H1 (cell line): ENCODE measurements around the gene GALNT17. TPM values are rescaled to one million over a fixed set of nuclear protein-coding genes. Genes with fewer than 3 reads are reported as not detected.

Source experiments
- CTCF ChIA-PET: fragments of 300-600 bp; sonication (Branson Sonifier 250); formaldehyde crosslinking; loops from one replicate; lab custom pipeline; 2021; ENCODE audit not compliant: partially characterized antibody; lab: Charles Lee
- POLR2A ChIA-PET: fragments of 300-600 bp; sonication (Branson Sonifier 250); formaldehyde crosslinking; loops from one replicate; lab custom pipeline; 2021; ENCODE audit warnings: inconsistent platforms; ENCODE audit not compliant: partially characterized antibody; lab: Charles Lee
- DNase-seq, 2 experiments: peaks; one replicate each; pipeline versions ENCODE4 v3.0.0 to v3.0.0-alpha.2; 2010 to 2022; ENCODE audit warnings: low spot score in 2 of 2, low read depth in 1 of 2, mixed read lengths in 1 of 2
- FAIRE-seq: peaks from 2 replicates; lab custom pipeline; 2011; peaks lifted over from hg19 to GRCh38; lab: Jason Lieb, UNC
- H2AFZ ChIP-seq: 2 replicates; pipeline ENCODE4 v1.8.1; 2012; ENCODE audit warnings: low read length, inconsistent platforms
- H2AK5ac ChIP-seq: 2 replicates; pipeline ENCODE4 v1.6.1; 2013; ENCODE audit warnings: low read depth, low read length
- H2BK120ac ChIP-seq: replicated peaks from 2 replicates; pipeline ENCODE3; 2013; ENCODE audit warnings: low read depth, low read length, inconsistent platforms
- H2BK12ac ChIP-seq: 2 replicates; pipeline ENCODE4 v1.6.1; 2013; ENCODE audit warnings: low read depth, low read length
- H2BK15ac ChIP-seq: 2 replicates; pipeline ENCODE4 v1.6.1; 2013; ENCODE audit warnings: low read length
- H2BK20ac ChIP-seq: 2 replicates; pipeline ENCODE4 v1.6.1; 2013; ENCODE audit warnings: low read length
- H2BK5ac ChIP-seq: 2 replicates; pipeline ENCODE4 v1.6.1; 2013; ENCODE audit warnings: low read depth, low read length
- H3K14ac ChIP-seq: 2 replicates; pipeline ENCODE4 v1.6.1; 2013; ENCODE audit warnings: inconsistent platforms; ENCODE audit not compliant: insufficient read length
- H3K18ac ChIP-seq: 2 replicates; pipeline ENCODE4 v1.6.1; 2013; ENCODE audit warnings: low read length; ENCODE audit errors: extremely low read depth
- H3K23ac ChIP-seq: 2 replicates; pipeline ENCODE4 v1.6.1; 2013; ENCODE audit warnings: inconsistent platforms; ENCODE audit not compliant: insufficient read length
- H3K23me2 ChIP-seq: 2 replicates; pipeline ENCODE4 v1.6.1; 2013; ENCODE audit warnings: low read depth, low read length
- H3K27ac ChIP-seq: 2 replicates; pipeline ENCODE4 v1.6.1; 2011; ENCODE audit warnings: low read depth, low read length, inconsistent platforms
- H3K27me3 ChIP-seq, 4 experiments: replicated peaks in 1 of 4; 1 replicate in 1 of 4; 2 replicates in 3 of 4; pipeline versions ENCODE4 v1.6.1 to v1.8.1; 2011 to 2013; ENCODE audit warnings: low read length in 3 of 4, mild to moderate bottlenecking in 3 of 4, inconsistent platforms in 2 of 4, mixed read lengths in 2 of 4, moderate library complexity in 1 of 4; ENCODE audit not compliant: control insufficient read depth in 3 of 4, insufficient read depth in 3 of 4; ENCODE audit errors: extremely low read depth in 1 of 4
- H3K36me3 ChIP-seq, 4 experiments: 2 replicates each; pipeline versions ENCODE4 v1.6.1 to v1.8.1; 2011 to 2013; ENCODE audit warnings: mild to moderate bottlenecking in 4 of 4, low read length in 3 of 4, moderate library complexity in 2 of 4, control low read depth in 1 of 4, inconsistent platforms in 1 of 4; ENCODE audit not compliant: insufficient read depth in 4 of 4, control insufficient read depth in 2 of 4
- H3K4ac ChIP-seq: replicated peaks from 2 replicates; pipeline ENCODE3; 2013; ENCODE audit warnings: low read length, low read depth, mixed read lengths, inconsistent platforms; ENCODE audit not compliant: insufficient read length
- H3K4me1 ChIP-seq, 4 experiments: replicated peaks in 1 of 4; 1 replicate in 1 of 4; 2 replicates in 3 of 4; pipeline versions ENCODE4 v1.6.1 to v1.8.1; 2011 to 2013; ENCODE audit warnings: low read length in 3 of 4, inconsistent platforms in 2 of 4, mixed read lengths in 1 of 4; ENCODE audit not compliant: insufficient read depth in 4 of 4, control insufficient read depth in 3 of 4
- H3K4me2 ChIP-seq, 2 experiments: 2 replicates each; pipeline versions ENCODE4 v1.6.1 to v1.8.1; 2011 to 2013; ENCODE audit warnings: low read depth in 2 of 2, low read length in 2 of 2, control low read depth in 1 of 2, inconsistent platforms in 1 of 2, mild to moderate bottlenecking in 1 of 2; ENCODE audit not compliant: insufficient read depth in 1 of 2
- H3K4me3 ChIP-seq, 4 experiments: fragments of 200-600, 300-600 bp in 1 of 4; sonication (generic), shearing (Covaris generic), sonication (Bioruptor Twin) in 1 of 4; 2 replicates each; pipeline versions ENCODE4 v1.5.1 to v1.8.1; 2011 to 2016; ENCODE audit warnings: low read length in 4 of 4, low read depth in 3 of 4, control low read depth in 2 of 4, inconsistent platforms in 2 of 4, mild to moderate bottlenecking in 2 of 4, mixed read lengths in 1 of 4, moderate library complexity in 1 of 4; ENCODE audit not compliant: insufficient read depth in 2 of 4; ENCODE audit errors: extremely low read depth in 1 of 4
- H3K56ac ChIP-seq: replicated peaks from 2 replicates; pipeline ENCODE3; 2013; ENCODE audit warnings: low read depth, mild to moderate bottlenecking, mixed read lengths, low read length, inconsistent platforms; ENCODE audit not compliant: insufficient read length
- H3K79me1 ChIP-seq: 2 replicates; pipeline ENCODE4 v1.6.1; 2013; ENCODE audit warnings: low read depth, low read length, control low read depth
- H3K79me2 ChIP-seq, 2 experiments: 2 replicates each; pipeline versions ENCODE4 v1.6.1 to v1.8.1; 2012 to 2013; ENCODE audit warnings: low read length in 2 of 2, mild to moderate bottlenecking in 2 of 2, inconsistent platforms in 1 of 2; ENCODE audit not compliant: insufficient read depth in 2 of 2, control insufficient read depth in 1 of 2
- H3K9ac ChIP-seq, 4 experiments: replicated peaks in 1 of 4; 1 replicate in 1 of 4; 2 replicates in 3 of 4; pipeline versions ENCODE4 v1.6.1 to v1.8.1; 2011 to 2013; ENCODE audit warnings: low read depth in 3 of 4, low read length in 3 of 4, control low read depth in 2 of 4, mild to moderate bottlenecking in 2 of 4, moderate library complexity in 2 of 4, inconsistent platforms in 1 of 4; ENCODE audit errors: extremely low read depth in 1 of 4
- H3K9me3 ChIP-seq, 2 experiments: 2 replicates each; pipeline versions ENCODE4 v1.6.1 to v1.8.1; 2012 to 2013; ENCODE audit warnings: mild to moderate bottlenecking in 2 of 2, moderate library complexity in 2 of 2, control low read depth in 1 of 2, inconsistent platforms in 1 of 2, low read depth in 1 of 2, low read length in 1 of 2, mixed read lengths in 1 of 2; ENCODE audit not compliant: insufficient read depth in 2 of 2
- H4K20me1 ChIP-seq, 2 experiments: replicated peaks in 1 of 2; 2 replicates each; pipeline versions ENCODE3 to v1.8.1; 2011 to 2013; ENCODE audit warnings: inconsistent platforms in 2 of 2, low read length in 2 of 2, mild to moderate bottlenecking in 1 of 2; ENCODE audit not compliant: insufficient read depth in 2 of 2, control insufficient read depth in 1 of 2
- H4K5ac ChIP-seq: 2 replicates; pipeline ENCODE4 v1.6.1; 2013; ENCODE audit warnings: low read length, low read depth, mixed read lengths, inconsistent platforms; ENCODE audit not compliant: insufficient read length
- H4K8ac ChIP-seq: 2 replicates; pipeline ENCODE4 v1.8.0; 2013; ENCODE audit warnings: mild to moderate bottlenecking, moderate library complexity, low read length, inconsistent platforms; ENCODE audit not compliant: insufficient read depth; ENCODE audit errors: extremely low read depth
- H4K91ac ChIP-seq: replicated peaks from 2 replicates; pipeline ENCODE3; 2013; ENCODE audit warnings: low read length, mixed read lengths, inconsistent platforms; ENCODE audit not compliant: insufficient read length
- POLR2A ChIP-seq, 2 experiments: IDR thresholded peaks; 1 replicate in 1 of 2; 2 replicates in 1 of 2; pipeline ENCODE4 v1.6.1; 2011; ENCODE audit warnings: low read depth in 2 of 2, low read length in 2 of 2, mild to moderate bottlenecking in 2 of 2; ENCODE audit errors: control extremely low read depth in 1 of 2
- WGBS, 2 experiments: shearing (Covaris generic) in 1 of 2; methylation state at CpG; one replicate each; pipeline versions ENCODE4 v1.1.6 to v1.1.7; 2013 to 2015; ENCODE audit warnings: low lambda C conversion rate in 2 of 2, mixed read lengths in 2 of 2, inconsistent platforms in 1 of 2, low coverage in 1 of 2, missing lambda C conversion rate in 1 of 2; ENCODE audit not compliant: insufficient replicate concordance in 2 of 2, insufficient coverage in 1 of 2, insufficient read length in 1 of 2; ENCODE audit errors: extremely low coverage in 1 of 2, missing lambda C conversion rate in 1 of 2; 5-methylcytosine and 5-hydroxymethylcytosine counted together
- polyA plus RNA-seq, 7 experiments: library from polyadenylated mRNA; depleted of rRNA in 3 of 7; stranded (reverse) in 5 of 7; unstranded in 2 of 7; fragments of >200 nt in 5 of 7; fragments of 200-250 nt in 2 of 7; gene quantifications; 1 replicate in 5 of 7; 2 replicates in 1 of 7; 4 replicates in 1 of 7; pipeline versions ENCODE4 v1.2.1 to v1.2.3, GENCODE V29; 2011 to 2013; ENCODE audit warnings: missing spikeins in 2 of 7, mixed read lengths in 2 of 7
- total RNA-seq: library from RNA; stranded (reverse); fragmentation: NEBNext Ultra II Directional; extraction: Animal tissue kit (Norgen Biotek cat#: 25700); gene quantifications from 2 replicates; pipeline ENCODE4 v1.2.1, GENCODE V29; 2021

Gene GALNT17
- total and polyA plus RNA-seq, 2 of the 8 experiments (the other 6 are each of a cell fraction or from before 2014, with no cell fraction given): 37.7 to 47.0 TPM

DNA sequence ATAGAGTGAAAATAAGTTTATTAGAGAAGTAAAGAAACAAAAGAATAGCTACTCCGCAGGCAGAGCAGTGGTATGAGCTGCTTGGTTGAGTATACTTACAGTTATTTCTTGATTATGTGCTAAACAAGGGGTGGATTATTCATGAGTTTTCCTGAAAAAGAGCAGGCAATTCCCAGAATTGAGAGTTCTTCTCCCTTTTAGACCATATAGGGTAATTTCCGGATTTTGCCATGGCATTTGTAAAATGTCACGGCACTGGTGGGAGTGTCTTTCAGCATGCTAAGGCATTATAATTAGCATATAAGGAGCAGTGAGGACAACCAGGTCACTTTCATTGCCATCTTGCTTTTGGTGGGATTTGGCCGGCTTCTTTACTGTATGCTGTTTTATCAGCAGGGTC lies 25.7 kb upstream of the GALNT17 start:
- FAIRE-seq: no peak
- CTCF ChIA-PET: no interaction called here
- H2AFZ ChIP-seq: no peak overlapping the region
- no peak for TF ChIP-seq POLR2A (IDR thresholded peaks at IDR 0.05; ENCODE audit: control extremely low read depth in 1 of 2, low read depth in 2 of 2, low read length in 2 of 2)

More for the DNA sequence above, 25.7 kb upstream of the GALNT17 start:
- H3K4me3 ChIP-seq: no peak overlapping the region
- no peaks in the 10 kb centered on the region for H3K79me2 ChIP-seq
- no peak overlapping the region for H3K14ac ChIP-seq
- H4K20me1 ChIP-seq: no peaks in the 10 kb centered on the region
- H3K23me2 ChIP-seq: no peaks in the 10 kb centered on the region
- H4K5ac ChIP-seq: no peak overlapping the region
- H3K4ac ChIP-seq: no peak overlapping the region
- H2BK12ac ChIP-seq: no peak overlapping the region
- H4K91ac ChIP-seq: no peak overlapping the region
- H3K4me2 ChIP-seq: no peak overlapping the region
- no peak overlapping the region for H3K9ac ChIP-seq
- H3K23ac ChIP-seq: no peak overlapping the region
- H3K27me3 ChIP-seq: no peaks in the 10 kb centered on the region
- no peak overlapping the region for H3K18ac ChIP-seq
- H3K56ac ChIP-seq: no peak overlapping the region
- H3K4me1 ChIP-seq: no peaks in the 10 kb centered on the region
- no peaks in the 10 kb centered on the region for H3K36me3 ChIP-seq
- no peak for DNase-seq
- H2BK20ac ChIP-seq: no peak overlapping the region
- no peak overlapping the region for H3K27ac ChIP-seq
- H3K9me3 ChIP-seq: no peaks in the 10 kb centered on the region
- WGBS, 2 experiments: 96% methylated on average over 4 of the region's 4 CpGs; no CpG with 5 or more reads in 1 of the 2 experiments
- H2AK5ac ChIP-seq: no peak overlapping the region
- no peak overlapping the region for H2BK120ac ChIP-seq
- no peak overlapping the region for H2BK15ac ChIP-seq
- H3K79me1 ChIP-seq: no peaks in the 10 kb centered on the region
- POLR2A ChIA-PET: no interaction called here
- no peak overlapping the region for H2BK5ac ChIP-seq
- no peak overlapping the region for H4K8ac ChIP-seq
